B cell (primary cell): ENCODE results near the gene ATXN7L2. TPM values are rescaled to one million over a fixed set of nuclear protein-coding genes. Genes with fewer than 3 reads are reported as not detected.

Experiments used
- ATAC-seq: fragments of 200-7000 bp; cut with Tn5 transposase; one replicate; pipeline ENCODE4 v1.10.0; 2021; ENCODE audit warnings: low read depth, mild to moderate bottlenecking, moderate number of reproducible peaks, moderate library complexity
- CTCF ChIA-PET: fragments of 350-600 bp; sonication (Branson Sonifier 250); formaldehyde crosslinking; loops from one replicate; lab custom pipeline; 2021; ENCODE audit warnings: antibody characterized with exemption, inconsistent platforms; lab: Charles Lee
- POLR2A ChIA-PET: fragments of 350-600 bp; sonication (Branson Sonifier 250); formaldehyde crosslinking; loops from one replicate; lab custom pipeline; 2021; ENCODE audit warnings: antibody characterized with exemption; lab: Charles Lee
- DNase-seq: peaks from one replicate; pipeline ENCODE4 v3.0.0; 2013
- H2AFZ ChIP-seq: 2 replicates; pipeline ENCODE4 v1.6.1; 2012; ENCODE audit warnings: mild to moderate bottlenecking, low read depth, low read length; ENCODE audit not compliant: insufficient read depth, poor library complexity, severe bottlenecking
- H3K27ac ChIP-seq, 2 donors: 1 replicate in 1 of 2; 2 replicates in 1 of 2; pipeline ENCODE4 v1.5.1; 2012 to 2013; ENCODE audit warnings: low read length in 2 of 2, mild to moderate bottlenecking in 2 of 2, moderate library complexity in 1 of 2
- H3K27me3 ChIP-seq, 4 experiments: fragments of 200-600 bp in 1 of 4; sonication (generic) in 1 of 4; replicated peaks in 1 of 4; 1 replicate in 2 of 4; 2 replicates in 2 of 4; pipeline versions ENCODE4 v1.6.1 to v1.7.0; 2013 to 2016; ENCODE audit warnings: low read length in 3 of 4, mild to moderate bottlenecking in 2 of 4, mixed read lengths in 1 of 4, moderate library complexity in 1 of 4; ENCODE audit not compliant: insufficient read depth in 4 of 4, control insufficient read depth in 3 of 4; ENCODE audit errors: control extremely low read depth in 1 of 4
- H3K36me3 ChIP-seq, 2 experiments: replicated peaks in 1 of 2; 1 replicate in 1 of 2; 2 replicates in 1 of 2; pipeline versions ENCODE4 v1.6.1 to v1.7.1; 2013; ENCODE audit warnings: low read length in 1 of 2; ENCODE audit not compliant: insufficient read depth in 2 of 2, control insufficient read depth in 1 of 2; ENCODE audit errors: control extremely low read depth in 1 of 2, extremely low read depth in 1 of 2
- H3K4me1 ChIP-seq, 2 donors: fragments of 200-600 bp in 1 of 2; sonication (generic) in 1 of 2; 1 replicate in 1 of 2; 2 replicates in 1 of 2; pipeline versions ENCODE4 v1.5.1 to v1.6.1; 2013 to 2017; ENCODE audit warnings: low read length in 2 of 2; ENCODE audit not compliant: control insufficient read depth in 2 of 2, insufficient read depth in 2 of 2
- H3K4me2 ChIP-seq: replicated peaks from 2 replicates; pipeline ENCODE3; 2012; ENCODE audit warnings: mild to moderate bottlenecking, low read depth, low read length; ENCODE audit not compliant: poor library complexity, severe bottlenecking
- H3K4me3 ChIP-seq, 5 experiments: fragments of 200-600 bp in 1 of 5; sonication (generic) in 1 of 5; 1 replicate in 3 of 5; 2 replicates in 2 of 5; pipeline versions ENCODE4 v1.5.1 to v1.7.0; 2011 to 2016; ENCODE audit warnings: low read length in 4 of 5, mild to moderate bottlenecking in 4 of 5, low read depth in 2 of 5, control low read depth in 1 of 5, moderate library complexity in 1 of 5; ENCODE audit not compliant: insufficient read depth in 1 of 5; ENCODE audit errors: control extremely low read depth in 1 of 5, extremely low read depth in 1 of 5
- H3K79me2 ChIP-seq: fragments of 200-600 bp; sonication (generic); one replicate; pipeline ENCODE4 v1.6.0; 2016; ENCODE audit warnings: low read length; ENCODE audit not compliant: control insufficient read depth, insufficient read depth
- H3K9ac ChIP-seq: fragments of 200-600 bp; sonication (generic); 2 replicates; pipeline ENCODE4 v1.6.1; 2017; ENCODE audit warnings: mild to moderate bottlenecking, low read length, moderate library complexity
- H3K9me3 ChIP-seq, 3 donors: one replicate each; pipeline versions ENCODE4 v1.6.1 to v1.7.1; 2013; ENCODE audit warnings: low read length in 2 of 3; ENCODE audit not compliant: control insufficient read depth in 2 of 3, insufficient read depth in 1 of 3; ENCODE audit errors: control extremely low read depth in 1 of 3
- H4K20me1 ChIP-seq: 2 replicates; pipeline ENCODE4 v1.6.0; 2012; ENCODE audit warnings: mild to moderate bottlenecking, low read length; ENCODE audit not compliant: insufficient read depth, control insufficient read depth, poor library complexity, severe bottlenecking
- H3K27ac Mint-ChIP-seq: one replicate; pipeline ENCODE4 v1.8.0; 2021; ENCODE audit warnings: mixed read lengths
- H3K27me3 Mint-ChIP-seq: one replicate; pipeline ENCODE4 v1.8.0; 2021; ENCODE audit warnings: mixed read lengths
- H3K4me1 Mint-ChIP-seq: one replicate; pipeline ENCODE4 v1.8.0; 2021; ENCODE audit warnings: mixed read lengths
- H3K4me3 Mint-ChIP-seq: one replicate; pipeline ENCODE4 v1.8.0; 2021; ENCODE audit warnings: mixed read lengths
- H3K9me3 Mint-ChIP-seq: one replicate; pipeline ENCODE4 v1.8.0; 2022; ENCODE audit warnings: mixed read lengths; ENCODE audit not compliant: insufficient read depth
- CTCF ChIP-seq: fragments of 200-600 bp; IDR thresholded peaks from one replicate; pipeline ENCODE4 v1.8.0; 2022; ENCODE audit warnings: antibody characterized with exemption, mild to moderate bottlenecking
- EZH2 ChIP-seq: IDR thresholded peaks from 2 replicates; pipeline ENCODE4 v1.6.1; 2012; ENCODE audit warnings: borderline replicate concordance, low read depth, mild to moderate bottlenecking, moderate library complexity, low read length; ENCODE audit not compliant: insufficient read depth, poor library complexity, severe bottlenecking
- WGBS: methylation state at CpG from one replicate; pipeline ENCODE4 v1.1.5; 2013; ENCODE audit warnings: missing lambda C conversion rate; ENCODE audit not compliant: insufficient coverage; 5-methylcytosine and 5-hydroxymethylcytosine counted together
- intact Hi-C: fragments of 100-400 bp; cut with micrococcal nuclease; formaldehyde crosslinking; loops from one replicate; pipeline ENCODE4 v1.10.0; 2022
- polyA plus RNA-seq: library from polyadenylated mRNA; depleted of rRNA; stranded (reverse); fragments of >200 nt; gene quantifications from 2 replicates; pipeline ENCODE4 v1.2.3, GENCODE V29; 2012
- total RNA-seq, 2 donors: library from RNA; stranded (reverse); fragments of 120-200 nt in 1 of 2; gene quantifications; 1 replicate in 1 of 2; 2 replicates in 1 of 2; pipeline versions ENCODE4 v1.2.3 to v1.2.4, GENCODE V29; 2013 to 2022

The ATXN7L2 gene
- total and polyA plus RNA-seq, 2 donors (not counting 1 experiment from before 2014, with no cell fraction given) = 10.9 to 12.4 TPM

- H3K36me3 ChIP-seq = peaks cover 0 to 12% of the 10 kb centered on the region in 2 experiments
- WGBS = no CpG with 5 or more reads among the region's 1 CpG
- H3K4me3 Mint-ChIP-seq = no peak overlapping the region
- H3K27ac Mint-ChIP-seq = no peak overlapping the region
- no peaks in the 10 kb centered on the region for H3K9me3 ChIP-seq
- intact Hi-C loops = no loop called here
- H3K4me1 ChIP-seq = peaks cover 20 to 24% of the 10 kb centered on the region in 2 donors
- ATAC-seq = no peak
- H2AFZ ChIP-seq = no peak overlapping the region
- H3K4me1 Mint-ChIP-seq = peaks cover 39% of the 10 kb centered on the region
- H3K9ac ChIP-seq = no peak overlapping the region
- H3K27ac ChIP-seq = no peak overlapping the region
- no peak overlapping the region for H3K4me3 ChIP-seq
- TF ChIP-seq EZH2 = no peak
- no peak for TF ChIP-seq CTCF
- peaks cover 16% of the 10 kb centered on the region for H3K27me3 Mint-ChIP-seq
- no peaks in the 10 kb centered on the region for H3K79me2 ChIP-seq
- peaks cover 0 to 4% (median under 1%) of the 10 kb centered on the region in 4 experiments for H3K27me3 ChIP-seq
- no peaks in the 10 kb centered on the region for H3K9me3 Mint-ChIP-seq
- ChIA-PET CTCF (interaction anchor here (6.2 to 37.9 kb wide), 2 partner anchors 13 to 27 kb away, joined by 61 to 926 read pairs; partner anchors contain the start of genes CYB561D1 and GPR61), POLR2A (no interaction called here)
- H3K4me2 ChIP-seq = no peak overlapping the region
- H4K20me1 ChIP-seq = peaks cover 11% of the 10 kb centered on the region
- DNase-seq = no peak
Observed at GRCh38 chr1:109504974-109505373, 21.3 kb downstream of the ATXN7L2 start.

DNA sequence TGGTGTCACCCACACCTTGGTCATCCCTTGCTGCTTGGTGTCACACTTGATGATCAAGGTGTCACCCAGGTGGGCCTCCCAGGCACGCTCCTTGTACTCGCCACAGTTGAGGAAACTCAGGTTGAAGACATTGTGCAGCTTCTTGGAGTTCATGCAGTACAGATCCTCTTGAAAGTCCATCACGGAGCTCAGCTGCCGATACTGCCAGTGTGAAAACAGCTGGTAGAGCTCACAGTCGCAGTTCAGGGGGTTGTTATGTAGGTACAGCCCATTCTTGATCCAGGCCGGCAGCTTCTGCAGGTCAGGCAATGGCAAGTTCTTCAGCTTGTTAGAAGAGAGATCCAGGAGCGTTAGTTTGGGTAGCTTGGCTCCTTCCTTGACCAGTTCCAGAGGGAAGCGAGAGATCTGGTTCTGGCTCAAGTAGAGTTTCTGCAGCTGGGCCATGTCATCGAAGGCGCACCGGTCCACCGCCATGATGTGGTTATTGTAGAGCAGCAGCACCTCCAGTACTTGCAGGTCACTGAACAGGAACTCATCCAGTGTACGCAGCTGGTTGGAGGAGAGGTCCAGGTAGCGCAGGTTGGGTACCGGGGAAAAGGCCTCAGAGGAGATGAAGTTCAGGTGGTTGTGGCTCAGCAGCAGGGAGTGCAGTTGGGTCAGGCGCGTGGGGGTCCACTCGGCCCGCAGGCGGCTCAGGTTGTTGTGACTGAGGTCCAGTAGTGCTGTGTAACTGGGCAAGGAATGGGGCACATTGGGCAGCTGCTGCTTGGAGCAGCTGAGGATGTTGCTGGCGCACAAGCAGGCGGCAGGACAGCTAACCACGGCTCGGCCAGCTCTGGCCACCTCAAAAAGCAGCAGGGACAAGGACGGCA, 24.5 kb downstream of the ATXN7L2 start:
- CTCF ChIA-PET = interaction anchor here (1.1 to 37.9 kb wide), 4 partner anchors 14 to 132 kb away, joined by 3 to 926 read pairs (median 8); partner anchors contain the start of genes CYB561D1 and GPR61
- Mint-ChIP-seq H3K9me3 (no peaks in the 10 kb centered on the region), H3K27me3 (peaks cover 36% of the 10 kb centered on the region), H3K4me3 (peak overlapping the region; percentile 87), H3K4me1 (peaks cover 21% of the 10 kb centered on the region), H3K27ac (peak overlapping the region; percentile 15)
- ATAC-seq (no peak), DNase-seq (no peak)
- POLR2A ChIA-PET = no interaction called here
- TF ChIP-seq EZH2 (no peak), CTCF (no peak)
- Histone ChIP-seq H3K36me3 (no peaks in the 10 kb centered on the region), H2AFZ (no peak overlapping the region), H3K79me2 (no peaks in the 10 kb centered on the region), H3K27me3 (peaks cover 0 to 9% (median 5%) of the 10 kb centered on the region in 4 experiments), H3K4me3 (no peak overlapping the region), H3K9ac (no peak overlapping the region), H3K4me2 (peak overlapping the region; percentile 87), H3K4me1 (peaks cover 11 to 15% of the 10 kb centered on the region in 2 donors), H4K20me1 (no peaks in the 10 kb centered on the region), H3K27ac (no peak overlapping the region), H3K9me3 (no peaks in the 10 kb centered on the region)
- intact Hi-C loops = no loop called here
- 96% methylated on average over 23 of the region's 25 CpGs for WGBS
